Natural killer cell (primary cell): ENCODE results near the gene MRPL40. TPM values are rescaled to one million over a fixed set of nuclear protein-coding genes. Genes with fewer than 3 reads are reported as not detected.

Experiments
- ATAC-seq, 3 donors: fragments of 150-1000 bp in 2 of 3; fragments of 200-7000 bp in 1 of 3; cut with Tn5 transposase; 1 replicate in 1 of 3; 2 replicates in 2 of 3; pipeline ENCODE4 v1.10.0; 2021; ENCODE audit warnings: mild to moderate bottlenecking in 2 of 3, moderate library complexity in 2 of 3
- DNase-seq, 2 donors: peaks; one replicate each; pipeline versions ENCODE4 v3.0.0 to v3.0.0-alpha.2; 2013 to 2021; ENCODE audit warnings: mixed read lengths in 1 of 2
- H3K27ac ChIP-seq: one replicate; pipeline ENCODE4 v1.5.1; 2013; ENCODE audit warnings: mild to moderate bottlenecking, low read length
- H3K27me3 ChIP-seq: one replicate; pipeline ENCODE4 v1.6.1; 2013; ENCODE audit warnings: low read length; ENCODE audit not compliant: control insufficient read depth, insufficient read depth
- H3K36me3 ChIP-seq: one replicate; pipeline ENCODE4 v1.6.1; 2013; ENCODE audit warnings: low read length; ENCODE audit not compliant: control insufficient read depth, insufficient read depth
- H3K4me1 ChIP-seq: one replicate; pipeline ENCODE4 v1.6.1; 2013; ENCODE audit warnings: low read length; ENCODE audit not compliant: control insufficient read depth, insufficient read depth
- H3K4me3 ChIP-seq: one replicate; pipeline ENCODE4 v1.5.1; 2013; ENCODE audit warnings: low read length
- H3K9me3 ChIP-seq: one replicate; pipeline ENCODE4 v1.6.1; 2013; ENCODE audit warnings: low read length; ENCODE audit not compliant: control insufficient read depth, insufficient read depth
- H3K27ac Mint-ChIP-seq, 2 donors: one replicate each; pipeline ENCODE4 v1.8.0; 2022; ENCODE audit warnings: mild to moderate bottlenecking in 2 of 2, mixed read lengths in 2 of 2, moderate library complexity in 1 of 2
- H3K27me3 Mint-ChIP-seq, 2 donors: one replicate each; pipeline ENCODE4 v1.8.0; 2022; ENCODE audit warnings: low read depth in 2 of 2, mixed read lengths in 2 of 2
- H3K36me3 Mint-ChIP-seq: one replicate; pipeline ENCODE4 v1.8.0; 2022; ENCODE audit warnings: mixed read lengths
- H3K4me1 Mint-ChIP-seq, 2 donors: one replicate each; pipeline ENCODE4 v1.8.0; 2022; ENCODE audit warnings: mixed read lengths in 2 of 2
- H3K4me3 Mint-ChIP-seq: one replicate; pipeline ENCODE4 v1.8.0; 2022; ENCODE audit warnings: mild to moderate bottlenecking, moderate library complexity, mixed read lengths
- H3K9me3 Mint-ChIP-seq, 2 donors: one replicate each; pipeline ENCODE4 v1.8.0; 2022; ENCODE audit warnings: mixed read lengths in 2 of 2
- WGBS: methylation state at CpG from one replicate; pipeline ENCODE4 v1.1.7; 2013; ENCODE audit warnings: missing lambda C conversion rate; ENCODE audit not compliant: insufficient coverage; 5-methylcytosine and 5-hydroxymethylcytosine counted together
- intact Hi-C: fragments of 100-400 bp; cut with micrococcal nuclease; formaldehyde crosslinking; loops from one replicate; pipeline ENCODE4 v1.14.2; 2022
- total RNA-seq, 4 donors: library from RNA; stranded (reverse); fragments of 120-200 nt in 1 of 4; gene quantifications; one replicate each; pipeline versions ENCODE4 v1.2.3 to v1.2.4, GENCODE V29; 2013 to 2022
- TF ChIP-seq, protein P1 (sequence below): fragments of 200-600 bp; IDR thresholded peaks from one replicate; pipeline ENCODE4 v1.8.0; 2022; ENCODE audit warnings: antibody characterized with exemption

The MRPL40 gene
- total RNA-seq, 3 donors from 2014 or later (not counting 1 experiment from before 2014, with no cell fraction given): 11.6 to 16.7 (median 14.2) TPM

DNA sequence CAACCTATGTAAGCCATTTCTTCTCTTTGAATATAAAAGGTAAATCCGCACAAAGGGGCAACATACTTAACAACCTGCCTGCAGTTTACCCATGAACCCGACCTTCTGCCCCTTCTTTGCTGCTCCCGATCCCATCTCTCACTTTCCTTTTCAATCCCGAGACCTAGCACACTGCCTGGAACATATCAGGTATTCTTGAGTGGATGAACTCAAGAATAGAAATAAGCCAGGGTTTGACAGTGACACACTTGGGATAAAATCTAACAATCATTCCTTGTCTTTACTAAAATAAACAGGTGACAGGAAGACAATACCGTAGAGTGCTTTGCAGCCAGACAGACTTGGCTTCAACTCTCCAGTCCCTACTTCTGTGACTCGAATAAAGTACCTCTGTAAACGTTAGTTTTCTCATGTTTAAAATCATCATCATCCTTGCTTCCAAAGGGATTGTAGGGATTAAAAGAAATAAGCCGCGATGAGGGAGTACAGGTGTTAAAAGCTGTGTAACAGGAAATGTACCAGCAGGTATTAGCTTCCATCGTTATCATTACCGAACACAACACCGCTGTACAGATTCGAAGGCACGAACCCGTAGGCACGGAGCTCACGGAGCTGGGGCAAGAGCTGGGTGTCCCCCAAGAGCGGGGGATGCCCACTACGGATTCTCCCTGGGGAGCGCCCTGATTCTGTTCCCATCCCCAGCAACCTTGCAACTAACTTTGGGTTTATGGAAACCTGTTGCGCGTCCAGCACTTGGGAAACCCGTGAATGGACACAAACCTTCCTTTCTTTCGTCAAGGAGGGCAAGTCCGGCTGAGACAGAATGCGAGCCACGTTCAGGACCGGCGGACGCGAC lies 45.9 kb downstream of the MRPL40 start:
- Histone ChIP-seq H3K36me3 (peaks cover 17% of the 10 kb centered on the region), H3K4me3 (peak overlapping the region; percentile 59), H3K9me3 (no peaks in the 10 kb centered on the region), H3K4me1 (peaks cover 15% of the 10 kb centered on the region), H3K27me3 (no peaks in the 10 kb centered on the region), H3K27ac (peak overlapping the region; percentile 98)
- Mint-ChIP-seq H3K36me3 (no peaks in the 10 kb centered on the region), H3K4me3 (peak overlapping the region; percentile 83), H3K4me1 (peaks cover 28 to 46% of the 10 kb centered on the region in 2 donors), H3K9me3 (no peaks in the 10 kb centered on the region), H3K27me3 (no peaks in the 10 kb centered on the region), H3K27ac (peak overlapping the region; percentile 99)
- ATAC-seq: no peak
- 3% methylated on average over 30 of the region's 31 CpGs for WGBS
- intact Hi-C loops: loop anchor here (2.0 to 10.0 kb wide), 6 partner anchors 86 to 356 kb away; partner anchors contain the start of genes CLTCL1, DGCR2 and SLC25A1
- TF ChIP-seq, protein P1, sequence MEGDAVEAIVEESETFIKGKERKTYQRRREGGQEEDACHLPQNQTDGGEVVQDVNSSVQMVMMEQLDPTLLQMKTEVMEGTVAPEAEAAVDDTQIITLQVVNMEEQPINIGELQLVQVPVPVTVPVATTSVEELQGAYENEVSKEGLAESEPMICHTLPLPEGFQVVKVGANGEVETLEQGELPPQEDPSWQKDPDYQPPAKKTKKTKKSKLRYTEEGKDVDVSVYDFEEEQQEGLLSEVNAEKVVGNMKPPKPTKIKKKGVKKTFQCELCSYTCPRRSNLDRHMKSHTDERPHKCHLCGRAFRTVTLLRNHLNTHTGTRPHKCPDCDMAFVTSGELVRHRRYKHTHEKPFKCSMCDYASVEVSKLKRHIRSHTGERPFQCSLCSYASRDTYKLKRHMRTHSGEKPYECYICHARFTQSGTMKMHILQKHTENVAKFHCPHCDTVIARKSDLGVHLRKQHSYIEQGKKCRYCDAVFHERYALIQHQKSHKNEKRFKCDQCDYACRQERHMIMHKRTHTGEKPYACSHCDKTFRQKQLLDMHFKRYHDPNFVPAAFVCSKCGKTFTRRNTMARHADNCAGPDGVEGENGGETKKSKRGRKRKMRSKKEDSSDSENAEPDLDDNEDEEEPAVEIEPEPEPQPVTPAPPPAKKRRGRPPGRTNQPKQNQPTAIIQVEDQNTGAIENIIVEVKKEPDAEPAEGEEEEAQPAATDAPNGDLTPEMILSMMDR: no peak
- peak in 1 of 2 donors; percentile 61 for DNase-seq

DNA sequence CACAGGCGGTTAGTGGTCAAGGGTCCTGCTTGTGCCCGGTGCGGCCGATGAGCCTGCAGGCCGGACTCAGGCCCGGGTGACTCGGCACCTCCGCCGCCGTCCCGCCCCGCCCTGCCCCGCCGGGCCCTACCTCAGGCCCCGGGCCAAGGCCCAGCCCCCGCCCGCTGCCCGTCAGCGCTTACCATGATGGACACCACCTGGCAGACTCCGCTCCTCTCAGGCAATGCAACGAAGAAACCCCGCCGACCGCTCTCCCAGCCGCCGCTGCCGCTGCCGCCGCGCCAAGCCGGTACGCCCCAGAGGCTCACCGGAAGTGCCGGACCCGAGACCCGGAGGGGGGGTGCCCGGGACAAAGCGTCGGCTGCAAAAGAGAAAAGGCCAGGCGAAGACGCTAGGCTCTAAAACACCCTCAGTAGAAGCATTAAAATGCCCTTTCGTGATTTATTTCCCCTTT lies 46.6 kb downstream of the MRPL40 start, which contains the start of gene UFD1:
Gene UFD1 (minus strand): TSS at position 293 of the 454 bp plus-strand sequence. CDS start 108 bp downstream, at position 185.
- under 1% methylated on average over 40 of the region's 42 CpGs for WGBS
- Mint-ChIP-seq H3K9me3 (no peaks in the 10 kb centered on the region), H3K4me3 (peak within 1 kb of the TSS; percentile 98), H3K4me1 (peaks cover 28 to 44% of the 10 kb centered on the region in 2 donors), H3K36me3 (no peaks in the 10 kb centered on the region), H3K27ac (peak within 1 kb of the TSS; percentile 99), H3K27me3 (no peaks in the 10 kb centered on the region)
- intact Hi-C loops: loop anchor here (1.0 to 10.0 kb wide), 9 partner anchors 47 to 357 kb away; partner anchors contain the start of genes CLTCL1, DGCR2, ESS2 and MRPL40
- ATAC-seq (peak; percentile 51 to 66 (median 62)), DNase-seq (peak; percentile 77 to 86)
- peaks cover 15% of the 10 kb centered on the region for H3K4me1 ChIP-seq
- H3K9me3 ChIP-seq: no peaks in the 10 kb centered on the region
- TF ChIP-seq, protein P1: no peak
- H3K27me3 ChIP-seq: no peaks in the 10 kb centered on the region
- H3K27ac ChIP-seq: peak within 1 kb of the TSS; percentile 98
- peaks cover 10% of the 10 kb centered on the region for H3K36me3 ChIP-seq
- H3K4me3 ChIP-seq: peak within 1 kb of the TSS; percentile 59

DNA sequence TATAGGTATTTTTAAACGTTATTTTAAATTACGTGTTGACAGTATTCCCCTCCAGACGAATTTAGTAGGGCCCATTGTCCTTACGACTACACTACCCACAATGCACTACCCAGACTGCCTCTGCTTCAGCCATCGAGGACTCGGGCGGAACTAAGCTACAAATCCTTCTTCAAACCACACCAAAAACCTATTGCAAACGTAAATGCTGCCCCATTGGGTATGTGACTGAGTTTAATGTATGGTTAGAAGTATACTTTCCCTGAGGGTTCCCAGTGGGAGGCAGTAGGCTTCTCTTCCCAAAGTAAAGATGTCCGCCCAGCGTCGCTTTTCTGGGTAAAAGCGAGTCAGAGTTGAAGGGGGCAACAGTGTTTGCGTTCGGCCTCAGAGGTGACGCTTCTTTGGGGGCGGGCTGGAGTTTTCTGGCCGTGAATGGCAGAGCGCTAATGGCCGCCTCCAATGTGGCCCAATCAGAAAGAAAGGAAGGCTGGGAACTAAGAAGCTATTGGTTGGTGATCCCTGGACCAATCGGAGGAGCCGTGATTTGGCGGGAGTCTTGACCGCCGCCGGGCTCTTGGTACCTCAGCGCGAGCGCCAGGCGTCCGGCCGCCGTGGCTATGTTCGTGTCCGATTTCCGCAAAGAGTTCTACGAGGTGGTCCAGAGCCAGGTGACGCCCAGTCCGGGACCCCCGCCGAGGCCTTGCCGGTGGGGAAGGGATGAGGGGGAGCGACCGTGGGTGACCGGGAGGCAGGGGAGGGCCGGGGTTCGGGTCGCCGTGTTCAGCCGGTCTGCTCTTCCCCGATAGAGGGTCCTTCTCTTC lies 47.2 kb downstream of the MRPL40 start, which contains the start of gene CDC45:
Gene CDC45 (plus strand): TSS at position 566 of the 818 bp plus-strand sequence. CDS start 49 bp downstream, at position 615.
- WGBS: under 1% methylated on average over 45 of the region's 50 CpGs
- DNase-seq (peak; percentile 88 to 98), ATAC-seq (peak; percentile 90 to 96 (median 90))
- Histone ChIP-seq H3K9me3 (no peaks in the 10 kb centered on the region), H3K27me3 (no peaks in the 10 kb centered on the region), H3K36me3 (peaks cover 8% of the 10 kb centered on the region), H3K4me3 (peak within 1 kb of the TSS; percentile 59), H3K4me1 (peaks cover 15% of the 10 kb centered on the region), H3K27ac (peak within 1 kb of the TSS; percentile 98)
- TF ChIP-seq, protein P1: no peak
- peak within 1 kb of the TSS; percentile 99 for H3K27ac Mint-ChIP-seq
- no peaks in the 10 kb centered on the region for H3K27me3 Mint-ChIP-seq
- H3K36me3 Mint-ChIP-seq: no peaks in the 10 kb centered on the region
- peak within 1 kb of the TSS; percentile 98 for H3K4me3 Mint-ChIP-seq
- H3K4me1 Mint-ChIP-seq: peaks cover 28 to 42% of the 10 kb centered on the region in 2 donors
- H3K9me3 Mint-ChIP-seq: no peaks in the 10 kb centered on the region
- intact Hi-C loops: loop anchor here (1.0 to 10.0 kb wide), 9 partner anchors 47 to 357 kb away; partner anchors contain the start of genes CLTCL1, DGCR2, ESS2 and MRPL40
